ENCODE results near the gene LCN6. TPM values are rescaled to one million over a fixed set of nuclear protein-coding genes. Genes with fewer than 3 reads are reported as not detected.

Gene LCN6
- total and polyA plus RNA-seq, 9 of the 15 experiments (the other 6 are each of a cell fraction or from before 2014, with no cell fraction given) = 0.10 to 0.45 (median 0.37) TPM; not detected in 5

DNA sequence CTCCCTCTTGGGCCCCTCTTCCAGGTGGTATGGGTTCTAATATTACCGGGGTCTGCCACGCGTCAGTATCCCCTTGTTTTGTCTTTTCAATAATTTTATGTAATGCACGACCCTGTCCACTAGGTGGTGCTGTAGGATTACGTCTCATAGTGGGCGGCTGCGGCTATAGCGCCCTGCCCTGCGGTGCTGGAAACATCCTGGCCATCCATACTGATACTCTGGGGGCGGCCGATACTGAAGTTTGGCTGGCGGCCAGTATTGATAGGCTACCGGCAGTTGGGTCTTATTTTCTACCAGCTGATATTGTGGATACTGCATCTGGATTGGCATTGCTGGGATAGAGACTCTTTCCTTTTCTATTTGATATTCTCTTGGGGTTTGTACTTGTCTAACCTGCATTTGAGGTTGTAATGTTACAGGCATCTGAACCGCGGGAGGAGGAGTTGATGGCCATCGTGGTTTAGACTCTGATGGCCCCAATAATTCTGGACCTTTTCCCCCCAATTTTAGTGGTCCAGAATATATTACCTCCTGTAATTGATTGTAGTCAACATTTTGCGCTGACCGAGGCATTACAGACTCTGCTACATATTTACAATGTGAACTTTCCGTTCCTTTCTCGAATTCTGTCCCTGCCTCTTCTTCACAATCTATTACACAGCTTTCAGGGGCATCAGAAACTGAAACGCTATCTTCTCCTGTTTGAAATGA, 39.5 kb upstream of the LCN6 start (continued):
- TF ChIP-seq, protein P1, sequence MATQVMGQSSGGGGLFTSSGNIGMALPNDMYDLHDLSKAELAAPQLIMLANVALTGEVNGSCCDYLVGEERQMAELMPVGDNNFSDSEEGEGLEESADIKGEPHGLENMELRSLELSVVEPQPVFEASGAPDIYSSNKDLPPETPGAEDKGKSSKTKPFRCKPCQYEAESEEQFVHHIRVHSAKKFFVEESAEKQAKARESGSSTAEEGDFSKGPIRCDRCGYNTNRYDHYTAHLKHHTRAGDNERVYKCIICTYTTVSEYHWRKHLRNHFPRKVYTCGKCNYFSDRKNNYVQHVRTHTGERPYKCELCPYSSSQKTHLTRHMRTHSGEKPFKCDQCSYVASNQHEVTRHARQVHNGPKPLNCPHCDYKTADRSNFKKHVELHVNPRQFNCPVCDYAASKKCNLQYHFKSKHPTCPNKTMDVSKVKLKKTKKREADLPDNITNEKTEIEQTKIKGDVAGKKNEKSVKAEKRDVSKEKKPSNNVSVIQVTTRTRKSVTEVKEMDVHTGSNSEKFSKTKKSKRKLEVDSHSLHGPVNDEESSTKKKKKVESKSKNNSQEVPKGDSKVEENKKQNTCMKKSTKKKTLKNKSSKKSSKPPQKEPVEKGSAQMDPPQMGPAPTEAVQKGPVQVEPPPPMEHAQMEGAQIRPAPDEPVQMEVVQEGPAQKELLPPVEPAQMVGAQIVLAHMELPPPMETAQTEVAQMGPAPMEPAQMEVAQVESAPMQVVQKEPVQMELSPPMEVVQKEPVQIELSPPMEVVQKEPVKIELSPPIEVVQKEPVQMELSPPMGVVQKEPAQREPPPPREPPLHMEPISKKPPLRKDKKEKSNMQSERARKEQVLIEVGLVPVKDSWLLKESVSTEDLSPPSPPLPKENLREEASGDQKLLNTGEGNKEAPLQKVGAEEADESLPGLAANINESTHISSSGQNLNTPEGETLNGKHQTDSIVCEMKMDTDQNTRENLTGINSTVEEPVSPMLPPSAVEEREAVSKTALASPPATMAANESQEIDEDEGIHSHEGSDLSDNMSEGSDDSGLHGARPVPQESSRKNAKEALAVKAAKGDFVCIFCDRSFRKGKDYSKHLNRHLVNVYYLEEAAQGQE (IDR thresholded peaks at IDR 0.05; ENCODE audit: borderline replicate concordance) = peak; percentile 57; the same call in 1 of the 2 replicates
- TF ChIP-seq, protein P1 (CRISPR knock-in tag; IDR thresholded peaks at IDR 0.05; ENCODE audit: low read depth) = no peak
- TF ChIP-seq RFX5 (IDR thresholded peaks at IDR 0.05; ENCODE audit: low read depth, low read length) (no peak), NCOA4 (IDR thresholded peaks at IDR 0.05; ENCODE audit: partially characterized antibody) (no peak), POLR2AphosphoS5 (IDR thresholded peaks at IDR 0.05; ENCODE audit: control insufficient read depth, insufficient read depth, low read depth, low read length) (no peak; the same call in 1 of the 2 replicates), SRSF1 (IDR thresholded peaks at IDR 0.05; ENCODE audit: low read depth, low read length) (no peak), MAFG (tag; conservative IDR thresholded peaks at IDR 0.05) (no peak), CBFA2T3 (IDR thresholded peaks at IDR 0.05) (peak; percentile 44), ZNF644 (tag; IDR thresholded peaks at IDR 0.05; ENCODE audit: low read depth) (no peak), HNRNPK (IDR thresholded peaks at IDR 0.05; ENCODE audit: low read depth, low read length, poor library complexity, severe bottlenecking) (no peak), NKRF (IDR thresholded peaks at IDR 0.05; ENCODE audit: borderline replicate concordance) (peak; percentile 48; the same call in 1 of the 2 replicates), SAFB (IDR thresholded peaks at IDR 0.05; ENCODE audit: borderline replicate concordance, low read depth, low read length) (no peak), RBM17 (IDR thresholded peaks at IDR 0.05; ENCODE audit: borderline replicate concordance, low read depth, low read length) (no peak), ZNF134 (CRISPR knock-in tag; conservative IDR thresholded peaks at IDR 0.05) (no peak), HSF4 (CRISPR knock-in tag; IDR thresholded peaks at IDR 0.05; ENCODE audit: borderline replicate concordance) (no peak)
- TF ChIP-seq, protein P2, sequence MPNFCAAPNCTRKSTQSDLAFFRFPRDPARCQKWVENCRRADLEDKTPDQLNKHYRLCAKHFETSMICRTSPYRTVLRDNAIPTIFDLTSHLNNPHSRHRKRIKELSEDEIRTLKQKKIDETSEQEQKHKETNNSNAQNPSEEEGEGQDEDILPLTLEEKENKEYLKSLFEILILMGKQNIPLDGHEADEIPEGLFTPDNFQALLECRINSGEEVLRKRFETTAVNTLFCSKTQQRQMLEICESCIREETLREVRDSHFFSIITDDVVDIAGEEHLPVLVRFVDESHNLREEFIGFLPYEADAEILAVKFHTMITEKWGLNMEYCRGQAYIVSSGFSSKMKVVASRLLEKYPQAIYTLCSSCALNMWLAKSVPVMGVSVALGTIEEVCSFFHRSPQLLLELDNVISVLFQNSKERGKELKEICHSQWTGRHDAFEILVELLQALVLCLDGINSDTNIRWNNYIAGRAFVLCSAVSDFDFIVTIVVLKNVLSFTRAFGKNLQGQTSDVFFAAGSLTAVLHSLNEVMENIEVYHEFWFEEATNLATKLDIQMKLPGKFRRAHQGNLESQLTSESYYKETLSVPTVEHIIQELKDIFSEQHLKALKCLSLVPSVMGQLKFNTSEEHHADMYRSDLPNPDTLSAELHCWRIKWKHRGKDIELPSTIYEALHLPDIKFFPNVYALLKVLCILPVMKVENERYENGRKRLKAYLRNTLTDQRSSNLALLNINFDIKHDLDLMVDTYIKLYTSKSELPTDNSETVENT (CRISPR knock-in tag; IDR thresholded peaks at IDR 0.05) = no peak

All from K562 (cell line).